Measurements from ENCODE around the gene PRSS50.

PRSS50 gene

GRCh38 chr3:46682974-46683373 is 34.7 kb downstream of the PRSS50 start:
- DNase-seq: no peak

- DNase-seq: no peak
Observed at GRCh38 chr3:46681856-46682540, 35.7 kb downstream of the PRSS50 start.

- no peak for DNase-seq
Observed at GRCh38 chr3:46681387-46681786, 36.3 kb downstream of the PRSS50 start.

GRCh38 chr3:46680298-46680826 is 37.3 kb downstream of the PRSS50 start:
- DNase-seq: no peak

- DNase-seq: no peak
Observed at GRCh38 chr3:46679681-46680080, 38.0 kb downstream of the PRSS50 start.

GRCh38 chr3:46678280-46678679 is 39.4 kb downstream of the PRSS50 start:
- DNase-seq: no peak

GRCh38 chr3:46677411-46677726 is 40.3 kb downstream of the PRSS50 start:
- DNase-seq: no peak

GRCh38 chr3:46676601-46677410 is 40.9 kb downstream of the PRSS50 start:
- no peak for DNase-seq

GRCh38 chr3:46675843-46676567 is 41.7 kb downstream of the PRSS50 start:
- DNase-seq: no peak

- DNase-seq: no peak
Observed at GRCh38 chr3:46675426-46675825, 42.2 kb downstream of the PRSS50 start.

GRCh38 chr3:46674031-46674845 is 43.4 kb downstream of the PRSS50 start:
- no peak for DNase-seq

- DNase-seq: no peak
Observed at GRCh38 chr3:46673151-46674030, 44.3 kb downstream of the PRSS50 start.

- DNase-seq: no peak
Observed at GRCh38 chr3:46672349-46672695, 45.3 kb downstream of the PRSS50 start.

GRCh38 chr3:46671541-46672348 is 45.9 kb downstream of the PRSS50 start:
- DNase-seq: no peak

- no peak for DNase-seq
Observed at GRCh38 chr3:46670891-46671427, 46.7 kb downstream of the PRSS50 start.

GRCh38 chr3:46670000-46670890 is 47.4 kb downstream of the PRSS50 start:
- no peak for DNase-seq

- DNase-seq: no peak
Observed at GRCh38 chr3:46669191-46669999, 48.3 kb downstream of the PRSS50 start.

GRCh38 chr3:46668591-46668990 is 49.1 kb downstream of the PRSS50 start:
- DNase-seq: no peak

GRCh38 chr3:46668116-46668515 is 49.6 kb downstream of the PRSS50 start:
- DNase-seq: no peak

All from stimulated activated CD8-positive, alpha-beta memory T cell treated with anti-CD3 and anti-CD28 coated beads, Interleukin-4, amount 100 ng/mL, for 48 hours (primary cell).